ENCODE data around the gene ICAM1.

DNA sequence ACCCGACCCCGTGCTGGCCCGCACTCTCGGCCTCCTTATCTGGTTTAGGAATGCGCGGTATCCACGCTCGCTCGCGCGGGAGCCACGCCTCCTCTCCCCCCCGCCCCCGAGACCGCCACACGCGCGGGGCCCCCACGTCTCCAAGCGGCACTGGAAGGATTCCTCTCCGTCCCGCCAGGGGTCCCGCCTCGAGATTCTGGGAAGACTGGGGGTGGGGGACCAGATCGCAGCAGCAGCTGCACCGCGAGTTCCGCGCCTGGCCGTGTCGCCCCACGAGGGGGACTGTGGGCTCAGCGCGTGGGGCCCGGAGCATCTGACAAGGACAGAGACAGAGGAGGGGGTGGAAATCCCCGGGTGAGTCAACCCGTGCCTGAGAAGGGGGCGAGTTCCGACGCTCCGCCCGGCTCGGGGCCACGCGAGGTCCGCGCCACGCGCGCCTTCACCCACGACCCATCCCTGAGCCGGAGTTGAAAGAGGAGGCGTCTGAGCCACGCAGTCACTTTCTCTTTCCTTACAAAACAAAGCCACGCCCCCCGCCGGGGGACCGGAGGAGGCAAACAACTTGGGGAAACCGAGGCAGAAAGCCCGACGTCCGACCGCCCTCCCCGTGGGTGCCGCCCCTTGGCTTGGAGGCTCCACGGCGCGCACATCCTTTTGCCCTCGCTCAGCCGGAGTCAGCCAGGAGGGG, 40.6 kb upstream of the ICAM1 start:
- no peak for TF ChIP-seq EP300 (IDR thresholded peaks at IDR 0.05)
- TF ChIP-seq, protein P1, sequence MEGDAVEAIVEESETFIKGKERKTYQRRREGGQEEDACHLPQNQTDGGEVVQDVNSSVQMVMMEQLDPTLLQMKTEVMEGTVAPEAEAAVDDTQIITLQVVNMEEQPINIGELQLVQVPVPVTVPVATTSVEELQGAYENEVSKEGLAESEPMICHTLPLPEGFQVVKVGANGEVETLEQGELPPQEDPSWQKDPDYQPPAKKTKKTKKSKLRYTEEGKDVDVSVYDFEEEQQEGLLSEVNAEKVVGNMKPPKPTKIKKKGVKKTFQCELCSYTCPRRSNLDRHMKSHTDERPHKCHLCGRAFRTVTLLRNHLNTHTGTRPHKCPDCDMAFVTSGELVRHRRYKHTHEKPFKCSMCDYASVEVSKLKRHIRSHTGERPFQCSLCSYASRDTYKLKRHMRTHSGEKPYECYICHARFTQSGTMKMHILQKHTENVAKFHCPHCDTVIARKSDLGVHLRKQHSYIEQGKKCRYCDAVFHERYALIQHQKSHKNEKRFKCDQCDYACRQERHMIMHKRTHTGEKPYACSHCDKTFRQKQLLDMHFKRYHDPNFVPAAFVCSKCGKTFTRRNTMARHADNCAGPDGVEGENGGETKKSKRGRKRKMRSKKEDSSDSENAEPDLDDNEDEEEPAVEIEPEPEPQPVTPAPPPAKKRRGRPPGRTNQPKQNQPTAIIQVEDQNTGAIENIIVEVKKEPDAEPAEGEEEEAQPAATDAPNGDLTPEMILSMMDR (IDR thresholded peaks at IDR 0.05): peak in 1 of 5 experiments; percentile 30
